Measurements from ENCODE around the gene LRRC47. TPM values are rescaled to one million over a fixed set of nuclear protein-coding genes. Genes with fewer than 3 reads are reported as not detected.
A peak's percentile ranks its signal among the peaks of the same experiment; 100 is the strongest.

Gene LRRC47
- 10 to 100 TPM; 16.8 to 44.3 (median 21.4) TPM for polyA plus RNA-seq
- long read RNA-seq, donor 1, result 0 reads
- long read RNA-seq, donor 2, partial matches to known transcripts, result 0 of 1 reads
- long read RNA-seq, donor 2, other reads (novel, unspliced or antisense), result 0 of 1 reads
- long read RNA-seq, donor 3, full-length matches to known transcripts, result 15 of 15 reads
- long read RNA-seq, donor 3, partial matches to known transcripts, result 0 of 15 reads
- long read RNA-seq, donor 3, other reads (novel, unspliced or antisense), result 0 of 15 reads
- long read RNA-seq, donor 4, result 0 reads
- long read RNA-seq, donor 5, full-length matches to known transcripts, result 3 of 3 reads
- long read RNA-seq, donor 5, partial matches to known transcripts, result 0 of 3 reads
- long read RNA-seq, donor 5, other reads (novel, unspliced or antisense), result 0 of 3 reads
- long read RNA-seq, donor 6, full-length matches to known transcripts, result 7 of 7 reads
- long read RNA-seq, donor 6, partial matches to known transcripts, result 0 of 7 reads
- long read RNA-seq, donor 6, other reads (novel, unspliced or antisense), result 0 of 7 reads
- long read RNA-seq, donor 7, result 0 reads
- long read RNA-seq, donor 8, full-length matches to known transcripts, result 2 of 2 reads
- long read RNA-seq, donor 8, partial matches to known transcripts, result 0 of 2 reads
- long read RNA-seq, donor 8, other reads (novel, unspliced or antisense), result 0 of 2 reads
- long read RNA-seq, donor 9, result 0 reads
- long read RNA-seq, donor 10, full-length matches to known transcripts, result 9 of 9 reads
- long read RNA-seq, donor 10, partial matches to known transcripts, result 0 of 9 reads
- long read RNA-seq, donor 10, other reads (novel, unspliced or antisense), result 0 of 9 reads

DNA sequence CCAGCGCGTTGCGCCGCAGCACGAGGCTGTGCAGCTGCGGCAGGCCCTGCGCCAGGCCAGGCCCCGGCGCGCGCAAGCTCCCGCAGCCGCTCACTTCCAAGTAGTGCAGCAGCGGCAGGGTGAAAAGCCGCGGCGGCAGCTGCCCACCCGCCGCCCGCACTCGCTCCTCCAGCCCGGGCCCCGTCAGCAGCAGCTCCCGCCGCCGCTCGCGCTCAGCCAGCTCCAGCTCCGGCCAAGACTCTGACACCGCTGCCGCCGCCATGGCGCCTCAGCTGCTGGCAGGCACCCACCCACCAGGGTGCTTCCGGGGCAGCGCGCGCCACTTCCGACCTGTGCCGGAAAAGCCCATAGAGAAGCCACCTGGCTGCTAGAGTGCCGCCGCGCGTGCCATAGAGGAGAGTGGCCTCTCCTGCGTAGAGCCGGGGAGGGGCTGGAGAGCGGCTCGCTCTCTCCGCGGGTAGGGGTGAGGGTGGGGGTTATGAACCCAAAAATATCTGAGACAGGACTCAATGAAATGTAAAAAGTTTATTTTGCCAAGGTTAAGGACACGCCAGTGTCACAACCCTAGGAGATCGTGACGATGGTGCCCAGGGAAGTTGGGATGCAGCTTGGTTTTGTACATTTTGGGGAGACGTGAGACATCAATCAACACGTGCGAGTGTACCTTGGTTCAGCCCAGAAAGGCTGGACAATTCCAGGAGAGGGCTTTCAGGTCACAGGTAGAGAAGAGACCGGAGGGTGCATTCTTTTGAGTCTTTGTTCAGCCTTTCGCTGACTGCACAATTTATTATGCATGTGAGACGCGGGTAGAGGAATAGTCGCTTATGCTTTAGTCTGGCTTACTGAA lies at the start of gene LRRC47:
Gene LRRC47 (minus strand): TSS at position 284 of the 847 bp plus-strand sequence. CDS start 22 bp downstream, at position 262.
- H3K27ac ChIP-seq (ENCODE audit: low read depth in 1 of 3, low read length in 2 of 3), result peak within 1 kb of the TSS in 2 of 3 donors; percentile 45 to 58
- peaks cover 0 to 6% of the 10 kb centered on the region in 2 donors for H3K9me3 ChIP-seq (ENCODE audit: control insufficient read depth in 2 of 2, insufficient read depth in 1 of 2, low read depth in 1 of 2, low read length in 1 of 2)
- DNase-seq (peak; percentile 94 to 97), FAIRE-seq (no peak)
- H3K27me3 ChIP-seq (ENCODE audit: control insufficient read depth in 3 of 3, insufficient read depth in 3 of 3, low read length in 3 of 3), result no peaks in the 10 kb centered on the region
- peak within 1 kb of the TSS; percentile 67 to 94 (median 69) for H3K4me3 ChIP-seq (ENCODE audit: low read depth in 1 of 3, low read length in 3 of 3)
- H3K4me1 ChIP-seq (ENCODE audit: control insufficient read depth in 3 of 3, insufficient read depth in 2 of 3, low read depth in 1 of 3, low read length in 2 of 3), result peaks cover 0 to 7% (median 0%) of the 10 kb centered on the region in 3 donors
- WGBS, 3 donors, result 2 to 4% (median 4%) methylated on average over 46 to 60 of the region's 60 CpGs
- peaks cover 0 to 3% (median 0%) of the 10 kb centered on the region in 3 donors for H3K36me3 ChIP-seq (ENCODE audit: control insufficient read depth in 3 of 3, insufficient read depth in 2 of 3, low read depth in 1 of 3, low read length in 3 of 3)

DNA sequence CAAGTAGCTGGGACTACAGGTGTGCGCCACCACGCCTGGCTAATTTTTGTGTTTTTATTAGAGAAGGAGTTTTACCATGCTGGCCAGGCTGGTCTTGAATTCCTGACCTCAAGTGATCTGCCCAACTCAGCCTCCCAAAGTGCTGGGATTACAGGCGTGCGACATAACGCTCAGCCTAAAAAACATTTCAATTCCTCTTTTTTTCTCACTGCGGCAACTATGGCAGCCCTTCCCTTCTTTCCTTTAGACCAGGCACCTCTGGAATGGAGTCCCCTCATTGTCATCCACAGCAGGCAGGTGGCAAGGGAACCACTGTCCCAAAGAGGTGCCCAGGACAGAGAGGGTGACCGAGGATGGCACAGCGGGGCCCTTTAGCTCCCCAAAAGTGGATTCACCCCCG lies 46.6 kb upstream of the LRRC47 start:
- no peak overlapping the region for H3K27ac ChIP-seq (ENCODE audit: low read depth in 1 of 3, low read length in 2 of 3)
- no peak overlapping the region for H3K4me3 ChIP-seq (ENCODE audit: low read depth in 1 of 3, low read length in 3 of 3)
- no peaks in the 10 kb centered on the region for H3K27me3 ChIP-seq (ENCODE audit: control insufficient read depth in 3 of 3, insufficient read depth in 3 of 3, low read length in 3 of 3)
- FAIRE-seq, result no peak
- peaks cover 2 to 51% (median 23%) of the 10 kb centered on the region in 3 donors for H3K36me3 ChIP-seq (ENCODE audit: control insufficient read depth in 3 of 3, insufficient read depth in 2 of 3, low read depth in 1 of 3, low read length in 3 of 3)
- H3K4me1 ChIP-seq (ENCODE audit: control insufficient read depth in 3 of 3, insufficient read depth in 2 of 3, low read depth in 1 of 3, low read length in 2 of 3), result peaks cover 0 to 3% (median 0%) of the 10 kb centered on the region in 3 donors
- no peak for DNase-seq
- 91 to 97% (median 94%) methylated on average over 9 of the region's 9 CpGs for WGBS, 3 donors
- H3K9me3 ChIP-seq (ENCODE audit: control insufficient read depth in 2 of 2, insufficient read depth in 1 of 2, low read depth in 1 of 2, low read length in 1 of 2), result peaks cover 0 to 3% of the 10 kb centered on the region in 2 donors

- H3K4me3 ChIP-seq (ENCODE audit: low read depth in 1 of 3, low read length in 3 of 3), result no peak overlapping the region
- no peak overlapping the region for H3K27ac ChIP-seq (ENCODE audit: low read depth in 1 of 3, low read length in 2 of 3)
- H3K36me3 ChIP-seq (ENCODE audit: control insufficient read depth in 3 of 3, insufficient read depth in 2 of 3, low read depth in 1 of 3, low read length in 3 of 3), result peaks cover 5 to 58% (median 20%) of the 10 kb centered on the region in 3 donors
- WGBS, 3 donors, result 95 to 98% (median 97%) methylated on average over 7 of the region's 7 CpGs
- DNase-seq (no peak), FAIRE-seq (no peak)
- H3K4me1 ChIP-seq (ENCODE audit: control insufficient read depth in 3 of 3, insufficient read depth in 2 of 3, low read depth in 1 of 3, low read length in 2 of 3), result peaks cover 0 to 3% (median 0%) of the 10 kb centered on the region in 3 donors
- H3K9me3 ChIP-seq (ENCODE audit: control insufficient read depth in 2 of 2, insufficient read depth in 1 of 2, low read depth in 1 of 2, low read length in 1 of 2), result peaks cover 0 to 13% of the 10 kb centered on the region in 2 donors
- no peaks in the 10 kb centered on the region for H3K27me3 ChIP-seq (ENCODE audit: control insufficient read depth in 3 of 3, insufficient read depth in 3 of 3, low read length in 3 of 3)
Measured at GRCh38 chr1:3841491-3841890, 45.2 kb upstream of the LRRC47 start.

- Histone ChIP-seq H3K27ac (ENCODE audit: low read depth in 1 of 3, low read length in 2 of 3) (no peak overlapping the region), H3K36me3 (ENCODE audit: control insufficient read depth in 3 of 3, insufficient read depth in 2 of 3, low read depth in 1 of 3, low read length in 3 of 3) (peaks cover 5 to 61% (median 21%) of the 10 kb centered on the region in 3 donors), H3K4me1 (ENCODE audit: control insufficient read depth in 3 of 3, insufficient read depth in 2 of 3, low read depth in 1 of 3, low read length in 2 of 3) (no peaks in the 10 kb centered on the region), H3K9me3 (ENCODE audit: control insufficient read depth in 2 of 2, insufficient read depth in 1 of 2, low read depth in 1 of 2, low read length in 1 of 2) (peaks cover 0 to 13% of the 10 kb centered on the region in 2 donors), H3K27me3 (ENCODE audit: control insufficient read depth in 3 of 3, insufficient read depth in 3 of 3, low read length in 3 of 3) (no peaks in the 10 kb centered on the region), H3K4me3 (ENCODE audit: low read depth in 1 of 3, low read length in 3 of 3) (no peak overlapping the region)
- WGBS, 3 donors, result 96 to 98% (median 97%) methylated on average over 11 of the region's 11 CpGs
- FAIRE-seq, result no peak
- DNase-seq, result no peak
Measured at GRCh38 chr1:3838788-3839187, 42.5 kb upstream of the LRRC47 start.

DNA sequence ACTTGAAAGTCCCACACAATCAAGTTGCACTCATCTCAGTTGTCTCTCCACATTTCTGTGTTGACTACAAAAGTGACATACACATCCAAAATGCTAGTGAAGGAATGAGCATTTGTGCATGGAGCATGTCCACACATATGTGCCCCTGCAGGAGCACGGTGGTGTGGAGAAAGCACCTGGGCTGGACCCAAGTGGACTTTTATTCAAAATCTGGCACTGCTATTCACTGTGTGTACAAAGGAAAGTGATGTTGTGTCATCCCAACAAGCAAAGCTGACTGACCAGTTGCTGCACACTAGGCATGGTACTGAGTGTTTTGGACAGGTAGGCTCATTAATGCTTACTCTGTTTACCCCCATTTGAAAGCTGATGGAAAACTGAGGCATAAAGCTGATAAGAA lies 41.4 kb upstream of the LRRC47 start:
- 96 to 100% (median 97%) methylated on average over 1 of the region's 1 CpG for WGBS, 3 donors
- peaks cover 6 to 60% (median 22%) of the 10 kb centered on the region in 3 donors for H3K36me3 ChIP-seq (ENCODE audit: control insufficient read depth in 3 of 3, insufficient read depth in 2 of 3, low read depth in 1 of 3, low read length in 3 of 3)

DNA sequence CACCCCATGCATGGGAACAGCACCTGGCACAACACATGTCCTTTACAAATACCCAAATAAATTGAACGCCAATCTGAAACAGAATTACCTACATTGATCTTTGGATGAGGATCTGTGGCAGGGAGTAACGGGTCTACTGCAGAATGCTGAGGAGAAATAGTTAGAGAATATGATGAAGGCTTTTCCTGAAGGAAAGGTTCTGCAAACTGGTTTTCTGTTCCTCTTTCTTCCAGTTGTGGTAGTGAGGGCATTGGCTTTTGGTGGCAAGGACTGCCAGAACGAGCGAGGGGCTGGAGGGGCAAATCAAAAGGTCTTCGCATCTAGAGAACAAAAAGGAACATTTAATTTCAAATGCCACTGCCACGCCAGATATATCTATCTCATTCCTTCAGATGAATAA lies 40.9 kb upstream of the LRRC47 start:
- no peak for FAIRE-seq
- WGBS, 3 donors, result 97 to 100% (median 98%) methylated on average over 6 of the region's 6 CpGs

More for the DNA sequence above, 41.4 kb upstream of the LRRC47 start:
- peaks cover 0 to 13% of the 10 kb centered on the region in 2 donors for H3K9me3 ChIP-seq (ENCODE audit: control insufficient read depth in 2 of 2, insufficient read depth in 1 of 2, low read depth in 1 of 2, low read length in 1 of 2)
- H3K4me3 ChIP-seq (ENCODE audit: low read depth in 1 of 3, low read length in 3 of 3), result no peak overlapping the region
- H3K27ac ChIP-seq (ENCODE audit: low read depth in 1 of 3, low read length in 2 of 3), result no peak overlapping the region
- H3K4me1 ChIP-seq (ENCODE audit: control insufficient read depth in 3 of 3, insufficient read depth in 2 of 3, low read depth in 1 of 3, low read length in 2 of 3), result no peaks in the 10 kb centered on the region
- no peak for DNase-seq
- no peak for FAIRE-seq
- H3K27me3 ChIP-seq (ENCODE audit: control insufficient read depth in 3 of 3, insufficient read depth in 3 of 3, low read length in 3 of 3), result no peaks in the 10 kb centered on the region

DNA sequence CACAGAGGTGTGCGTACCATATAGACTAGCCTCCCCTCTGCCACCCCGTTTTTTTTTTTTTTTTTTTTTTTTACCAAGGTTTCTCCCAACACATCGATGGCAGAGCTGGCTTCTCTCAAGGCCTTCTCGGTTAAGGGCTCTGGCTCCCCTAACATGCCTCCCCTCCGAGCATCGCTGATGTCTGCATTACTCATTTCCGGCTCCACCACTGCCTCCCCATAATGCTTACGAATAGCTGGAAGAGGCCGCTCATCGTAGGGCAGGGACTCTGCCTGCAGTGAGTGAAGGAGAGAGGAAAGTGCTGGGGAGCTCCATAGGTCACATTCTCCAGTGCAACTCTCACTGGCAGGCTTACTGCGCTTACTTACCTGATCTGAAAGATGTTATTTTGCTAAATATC lies 40.1 kb upstream of the LRRC47 start:
- Histone ChIP-seq H3K4me3 (ENCODE audit: low read depth in 1 of 3, low read length in 3 of 3) (no peak overlapping the region), H3K27ac (ENCODE audit: low read depth in 1 of 3, low read length in 2 of 3) (no peak overlapping the region), H3K27me3 (ENCODE audit: control insufficient read depth in 3 of 3, insufficient read depth in 3 of 3, low read length in 3 of 3) (no peaks in the 10 kb centered on the region), H3K9me3 (ENCODE audit: control insufficient read depth in 2 of 2, insufficient read depth in 1 of 2, low read depth in 1 of 2, low read length in 1 of 2) (peaks cover 0 to 13% of the 10 kb centered on the region in 2 donors), H3K36me3 (ENCODE audit: control insufficient read depth in 3 of 3, insufficient read depth in 2 of 3, low read depth in 1 of 3, low read length in 3 of 3) (peaks cover 5 to 56% (median 27%) of the 10 kb centered on the region in 3 donors), H3K4me1 (ENCODE audit: control insufficient read depth in 3 of 3, insufficient read depth in 2 of 3, low read depth in 1 of 3, low read length in 2 of 3) (no peaks in the 10 kb centered on the region)
- DNase-seq (no peak), FAIRE-seq (no peak)
- 96 to 97% (median 97%) methylated on average over 10 to 11 of the region's 11 CpGs for WGBS, 3 donors

More for the DNA sequence above, 40.9 kb upstream of the LRRC47 start:
- peaks cover 0 to 13% of the 10 kb centered on the region in 2 donors for H3K9me3 ChIP-seq (ENCODE audit: control insufficient read depth in 2 of 2, insufficient read depth in 1 of 2, low read depth in 1 of 2, low read length in 1 of 2)
- no peak overlapping the region for H3K4me3 ChIP-seq (ENCODE audit: low read depth in 1 of 3, low read length in 3 of 3)
- no peak overlapping the region for H3K27ac ChIP-seq (ENCODE audit: low read depth in 1 of 3, low read length in 2 of 3)
- peaks cover 5 to 61% (median 24%) of the 10 kb centered on the region in 3 donors for H3K36me3 ChIP-seq (ENCODE audit: control insufficient read depth in 3 of 3, insufficient read depth in 2 of 3, low read depth in 1 of 3, low read length in 3 of 3)
- H3K4me1 ChIP-seq (ENCODE audit: control insufficient read depth in 3 of 3, insufficient read depth in 2 of 3, low read depth in 1 of 3, low read length in 2 of 3), result no peaks in the 10 kb centered on the region
- no peaks in the 10 kb centered on the region for H3K27me3 ChIP-seq (ENCODE audit: control insufficient read depth in 3 of 3, insufficient read depth in 3 of 3, low read length in 3 of 3)
- DNase-seq, result no peak

Data from small intestine (tissue), 16 donors.